HTERT RPE-1 (cell line): ENCODE data around the gene ADAMTS8.

Source experiments
- in situ Hi-C: fragments of 300-500 bp; cut with MboI; formaldehyde crosslinking; loops from 4 replicates; pipeline ENCODE4 v1.14.3; 2020; ENCODE audit warnings: low sequenced_read_pairs

ADAMTS8 gene

GRCh38 chr11:130428316-130429119 lies at the start of gene ADAMTS8:
Gene ADAMTS8, minus strand, starts transcription at chr11:130428609. Its CDS starts 323 bp downstream, at chr11:130428286.
- in situ Hi-C loops: loop anchor here (25.0 kb wide), 1 partner anchor 434 kb away; no protein-coding TSS in a partner anchor

- in situ Hi-C loops: no loop called here
Observed at GRCh38 chr11:130477586-130478203, 49.3 kb upstream of the ADAMTS8 start.

GRCh38 chr11:130476922-130477491 lies 48.6 kb upstream of the ADAMTS8 start:
- in situ Hi-C loops: no loop called here

- in situ Hi-C loops: no loop called here
Observed at GRCh38 chr11:130476200-130476921, 48.0 kb upstream of the ADAMTS8 start.

- in situ Hi-C loops: no loop called here
Observed at GRCh38 chr11:130475426-130476053, 47.1 kb upstream of the ADAMTS8 start.

- in situ Hi-C loops: no loop called here
Observed at GRCh38 chr11:130474637-130475400, 46.4 kb upstream of the ADAMTS8 start.

- in situ Hi-C loops: no loop called here
Observed at GRCh38 chr11:130473795-130474377, 45.5 kb upstream of the ADAMTS8 start.

GRCh38 chr11:130473056-130473794 lies 44.8 kb upstream of the ADAMTS8 start:
- in situ Hi-C loops: no loop called here

GRCh38 chr11:130472434-130472961 lies 44.1 kb upstream of the ADAMTS8 start:
- in situ Hi-C loops: no loop called here

GRCh38 chr11:130471731-130472433 lies 43.5 kb upstream of the ADAMTS8 start:
- in situ Hi-C loops: no loop called here

GRCh38 chr11:130470832-130471706 lies 42.7 kb upstream of the ADAMTS8 start:
- in situ Hi-C loops: no loop called here

GRCh38 chr11:130469181-130469580 lies 40.8 kb upstream of the ADAMTS8 start:
- in situ Hi-C loops: no loop called here

GRCh38 chr11:130467116-130467900 lies 38.9 kb upstream of the ADAMTS8 start:
- in situ Hi-C loops: no loop called here

GRCh38 chr11:130465263-130465662 lies 36.9 kb upstream of the ADAMTS8 start:
- in situ Hi-C loops: no loop called here

- in situ Hi-C loops: no loop called here
Observed at GRCh38 chr11:130464291-130464812, 35.9 kb upstream of the ADAMTS8 start.

GRCh38 chr11:130462931-130463330 lies 34.5 kb upstream of the ADAMTS8 start:
- in situ Hi-C loops: no loop called here
